ENCODE results near the gene KCNJ1. TPM values are rescaled to one million over a fixed set of nuclear protein-coding genes. Genes with fewer than 3 reads are reported as not detected.

Gene KCNJ1
- total RNA-seq, 6 experiments from 2014 or later = not detected

DNA sequence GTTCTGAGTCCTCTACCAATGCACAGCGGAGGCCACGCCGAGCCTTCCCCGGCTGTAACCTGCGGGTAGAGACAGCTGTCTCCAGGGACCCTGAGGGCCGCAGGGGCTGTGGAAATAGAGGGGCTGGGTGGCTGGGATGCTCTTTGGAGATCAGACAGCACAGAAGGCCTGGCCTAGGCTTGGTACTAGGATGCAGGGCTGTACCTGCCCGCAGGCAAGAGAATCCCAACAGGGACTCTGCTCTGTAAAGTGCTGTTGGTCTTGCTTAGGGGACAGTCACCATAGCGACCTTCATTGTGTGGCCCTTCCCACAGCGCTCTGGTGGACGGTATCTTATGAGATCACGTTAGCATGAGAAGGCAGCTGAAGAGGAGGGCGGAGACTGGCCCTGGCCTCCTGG is 12.7 kb upstream of the KCNJ1 start:
- Histone ChIP-seq H3K27me3 (no peaks in the 10 kb centered on the region), H3K27ac (no peak overlapping the region), H3K36me3 (no peaks in the 10 kb centered on the region), H3K4me1 (no peaks in the 10 kb centered on the region), H3K4me3 (no peak overlapping the region), H3K9me3 (no peaks in the 10 kb centered on the region)
- ATAC-seq (no peak), DNase-seq (no peak)
- 84% methylated on average over 7 of the region's 12 CpGs for WGBS (ENCODE audit: insufficient coverage, low coverage, low lambda C conversion rate, missing lambda C conversion rate)
- TF ChIP-seq POLR2A (IDR thresholded peaks at IDR 0.05) = no peak
- TF ChIP-seq, protein P1, sequence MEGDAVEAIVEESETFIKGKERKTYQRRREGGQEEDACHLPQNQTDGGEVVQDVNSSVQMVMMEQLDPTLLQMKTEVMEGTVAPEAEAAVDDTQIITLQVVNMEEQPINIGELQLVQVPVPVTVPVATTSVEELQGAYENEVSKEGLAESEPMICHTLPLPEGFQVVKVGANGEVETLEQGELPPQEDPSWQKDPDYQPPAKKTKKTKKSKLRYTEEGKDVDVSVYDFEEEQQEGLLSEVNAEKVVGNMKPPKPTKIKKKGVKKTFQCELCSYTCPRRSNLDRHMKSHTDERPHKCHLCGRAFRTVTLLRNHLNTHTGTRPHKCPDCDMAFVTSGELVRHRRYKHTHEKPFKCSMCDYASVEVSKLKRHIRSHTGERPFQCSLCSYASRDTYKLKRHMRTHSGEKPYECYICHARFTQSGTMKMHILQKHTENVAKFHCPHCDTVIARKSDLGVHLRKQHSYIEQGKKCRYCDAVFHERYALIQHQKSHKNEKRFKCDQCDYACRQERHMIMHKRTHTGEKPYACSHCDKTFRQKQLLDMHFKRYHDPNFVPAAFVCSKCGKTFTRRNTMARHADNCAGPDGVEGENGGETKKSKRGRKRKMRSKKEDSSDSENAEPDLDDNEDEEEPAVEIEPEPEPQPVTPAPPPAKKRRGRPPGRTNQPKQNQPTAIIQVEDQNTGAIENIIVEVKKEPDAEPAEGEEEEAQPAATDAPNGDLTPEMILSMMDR (IDR thresholded peaks at IDR 0.05) = no peak
- intact Hi-C loops (cut with DNase I) = no loop called here

DNA sequence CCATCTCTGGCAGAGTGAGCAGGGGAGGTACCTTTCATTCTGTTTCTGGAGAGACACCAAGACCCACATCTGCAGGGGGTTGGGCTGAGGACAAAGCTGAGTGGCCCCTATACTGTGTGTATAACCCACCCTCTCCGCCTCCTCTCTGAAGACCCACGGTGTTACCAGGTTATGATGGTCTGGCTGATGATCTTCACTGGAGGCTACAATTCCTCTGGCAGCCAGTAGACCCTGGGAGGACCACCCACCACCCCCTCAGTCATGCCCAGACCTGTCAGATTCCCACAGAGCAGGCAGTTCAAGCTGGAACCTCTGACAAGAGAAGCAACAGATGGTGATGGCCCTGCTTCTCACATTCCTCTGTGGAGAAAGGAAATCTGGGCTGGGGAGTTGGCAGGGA is 11.4 kb upstream of the KCNJ1 start:
- no CpG with 5 or more reads among the region's 2 CpGs for WGBS (ENCODE audit: insufficient coverage, low coverage, low lambda C conversion rate, missing lambda C conversion rate)

DNA sequence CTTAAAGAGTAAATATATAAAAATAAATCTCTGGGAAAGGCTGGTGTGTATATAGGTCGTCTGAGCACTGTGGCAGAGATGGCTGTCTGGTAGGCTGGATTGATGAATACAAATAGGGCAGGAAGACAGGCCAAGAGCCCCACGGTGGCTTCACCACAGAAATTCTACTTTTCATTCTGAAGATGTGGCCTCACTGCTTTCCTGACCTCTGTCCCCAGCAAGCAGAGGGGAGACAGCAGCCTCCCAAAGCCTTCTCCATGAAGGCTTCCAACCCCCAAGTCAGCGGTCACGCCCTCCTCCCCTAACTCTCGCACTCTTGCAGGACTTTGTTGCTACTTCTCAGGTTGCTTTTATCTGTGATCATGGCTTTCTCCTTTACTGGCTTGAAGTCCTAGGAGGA is 10.6 kb upstream of the KCNJ1 start:
- H3K4me1 ChIP-seq = no peaks in the 10 kb centered on the region
- ATAC-seq (no peak), DNase-seq (no peak)
- no peak for TF ChIP-seq POLR2A (IDR thresholded peaks at IDR 0.05)
- TF ChIP-seq, protein P1 (IDR thresholded peaks at IDR 0.05) = no peak
- no peaks in the 10 kb centered on the region for H3K36me3 ChIP-seq
- H3K27me3 ChIP-seq = no peaks in the 10 kb centered on the region
- intact Hi-C loops (cut with DNase I) = no loop called here
- WGBS (ENCODE audit: insufficient coverage, low coverage, low lambda C conversion rate, missing lambda C conversion rate) = 74% methylated on average over 5 of the region's 5 CpGs
- no peak overlapping the region for H3K27ac ChIP-seq
- H3K4me3 ChIP-seq = no peak overlapping the region
- no peaks in the 10 kb centered on the region for H3K9me3 ChIP-seq

More for the DNA sequence above, 11.4 kb upstream of the KCNJ1 start:
- H3K4me3 ChIP-seq = no peak overlapping the region
- intact Hi-C loops (cut with DNase I) = no loop called here
- no peaks in the 10 kb centered on the region for H3K9me3 ChIP-seq
- ATAC-seq (no peak), DNase-seq (no peak)
- no peaks in the 10 kb centered on the region for H3K36me3 ChIP-seq
- no peaks in the 10 kb centered on the region for H3K27me3 ChIP-seq
- no peak for TF ChIP-seq POLR2A (IDR thresholded peaks at IDR 0.05)
- TF ChIP-seq, protein P1 (IDR thresholded peaks at IDR 0.05) = no peak
- H3K4me1 ChIP-seq = no peaks in the 10 kb centered on the region
- no peak overlapping the region for H3K27ac ChIP-seq

DNA sequence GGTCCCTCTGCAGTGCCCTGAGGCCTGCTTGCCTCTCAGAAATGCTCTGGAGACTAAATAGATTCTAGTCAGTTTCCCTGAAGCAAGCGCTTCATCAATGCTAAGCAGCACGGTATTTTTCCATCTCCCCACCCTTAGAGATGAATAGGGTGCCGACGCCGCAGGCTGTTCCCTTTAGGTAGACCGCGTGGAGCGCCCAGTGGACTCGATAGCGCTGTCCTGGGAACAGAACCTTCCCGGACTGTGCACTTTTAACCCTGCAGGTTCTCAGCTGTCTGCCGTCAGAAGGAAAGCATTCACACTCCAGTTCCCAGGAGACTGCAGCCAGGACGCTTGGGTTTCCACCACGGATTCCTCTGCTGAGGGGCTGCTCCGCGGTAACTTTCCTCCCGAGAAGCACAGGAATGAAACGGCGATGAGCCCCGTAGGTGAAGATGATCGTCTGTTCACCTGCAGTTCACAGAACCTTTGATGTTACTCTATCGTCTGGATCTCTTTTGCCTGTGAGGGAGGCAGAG is 9.1 kb upstream of the KCNJ1 start:
- ATAC-seq (no peak), DNase-seq (no peak)
- H3K4me1 ChIP-seq = no peaks in the 10 kb centered on the region
- no peaks in the 10 kb centered on the region for H3K36me3 ChIP-seq
- H3K9me3 ChIP-seq = no peaks in the 10 kb centered on the region
- intact Hi-C loops (cut with DNase I) = no loop called here
- TF ChIP-seq, protein P1 (IDR thresholded peaks at IDR 0.05) = no peak
- H3K27me3 ChIP-seq = no peaks in the 10 kb centered on the region
- WGBS (ENCODE audit: insufficient coverage, low coverage, low lambda C conversion rate, missing lambda C conversion rate) = 76% methylated on average over 13 of the region's 22 CpGs
- H3K4me3 ChIP-seq = no peak overlapping the region
- no peak overlapping the region for H3K27ac ChIP-seq

DNA sequence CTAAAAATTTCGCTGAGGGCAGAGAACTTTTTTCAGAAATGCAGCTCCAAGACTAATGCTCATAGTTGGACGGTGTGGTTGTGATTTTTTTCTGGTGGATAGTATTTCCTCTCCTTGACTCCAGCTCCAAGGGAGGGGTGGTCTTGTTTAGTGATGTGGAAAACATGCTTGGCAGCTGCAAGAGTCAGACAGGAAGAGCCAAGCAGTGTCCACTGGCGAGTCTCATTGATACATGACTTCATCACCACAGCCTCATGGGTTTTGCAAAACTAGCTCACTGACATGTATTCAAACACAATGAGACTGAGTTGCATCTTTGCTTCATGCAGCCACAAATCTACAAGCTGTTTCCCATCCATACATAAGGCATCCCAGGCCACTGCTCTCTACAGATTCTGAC is 7.3 kb upstream of the KCNJ1 start:
- H3K4me3 ChIP-seq = no peak overlapping the region
- H3K27me3 ChIP-seq = no peaks in the 10 kb centered on the region
- DNase-seq = no peak
- no peaks in the 10 kb centered on the region for H3K4me1 ChIP-seq
- ATAC-seq = no peak
- no peak for TF ChIP-seq POLR2A (IDR thresholded peaks at IDR 0.05)
- TF ChIP-seq, protein P1 (IDR thresholded peaks at IDR 0.05) = no peak
- no peaks in the 10 kb centered on the region for H3K36me3 ChIP-seq
- no peaks in the 10 kb centered on the region for H3K9me3 ChIP-seq
- WGBS (ENCODE audit: insufficient coverage, low coverage, low lambda C conversion rate, missing lambda C conversion rate) = 44% methylated on average over 3 of the region's 3 CpGs
- no peak overlapping the region for H3K27ac ChIP-seq
- intact Hi-C loops (cut with DNase I) = no loop called here

All from right lobe of liver (tissue), 6 donors.